MM.1S (cell line): ENCODE data around the gene SOX18.
A peak's percentile ranks its signal among the peaks of the same experiment; 100 is the strongest.

Source experiments
- DNase-seq: peaks from one replicate; pipeline ENCODE4 v3.0.0-alpha.2; 2015
- H2AFZ ChIP-seq: fragments of 300-600 bp; sonication (generic); 2 replicates; pipeline ENCODE4 v1.6.0; 2016; ENCODE audit warnings: antibody characterized with exemption, low read length
- H3F3A ChIP-seq: fragments of 300-600 bp; sonication (generic); 2 replicates; pipeline ENCODE4 v1.6.1; 2016; ENCODE audit warnings: mild to moderate bottlenecking, antibody characterized with exemption, low read length, moderate library complexity, mixed read lengths; ENCODE audit not compliant: insufficient read depth
- H3K27ac ChIP-seq: fragments of 300-600 bp; sonication (generic); 2 replicates; pipeline ENCODE4 v1.5.1; 2016; ENCODE audit warnings: mild to moderate bottlenecking, low read length
- H3K27me3 ChIP-seq: fragments of 300-600 bp; sonication (generic); replicated peaks from 2 replicates; pipeline ENCODE4 v1.6.0; 2016; ENCODE audit warnings: low read length; ENCODE audit not compliant: insufficient read depth
- H3K36me3 ChIP-seq: fragments of 300-600 bp; sonication (generic); replicated peaks from 2 replicates; pipeline ENCODE4 v1.6.1; 2016; ENCODE audit warnings: mild to moderate bottlenecking, low read length, mixed read lengths; ENCODE audit not compliant: insufficient read depth
- H3K4me1 ChIP-seq: fragments of 300-600 bp; sonication (generic); 2 replicates; pipeline ENCODE4 v1.6.1; 2016; ENCODE audit warnings: low read length, mixed read lengths
- H3K4me2 ChIP-seq: fragments of 300-600 bp; sonication (generic); 2 replicates; pipeline ENCODE4 v1.6.0; 2016; ENCODE audit warnings: low read depth, low read length
- H3K4me3 ChIP-seq: fragments of 300-600 bp; sonication (generic); 2 replicates; pipeline ENCODE4 v1.5.1; 2016; ENCODE audit warnings: low read length, mixed read lengths
- H3K79me2 ChIP-seq: fragments of 300-600 bp; sonication (generic); 2 replicates; pipeline ENCODE4 v1.6.1; 2016; ENCODE audit warnings: mixed run types, low read length, mixed read lengths
- H3K9ac ChIP-seq: fragments of 300-600 bp; sonication (generic); 2 replicates; pipeline ENCODE4 v1.6.1; 2016; ENCODE audit warnings: low read length, mixed read lengths
- H3K9me2 ChIP-seq: fragments of 300-600 bp; sonication (generic); replicated peaks from 2 replicates; pipeline ENCODE4 v1.6.1; 2016; ENCODE audit warnings: mild to moderate bottlenecking, low read length, mixed read lengths; ENCODE audit not compliant: insufficient read depth
- H3K9me3 ChIP-seq: fragments of 300-600 bp; sonication (generic); replicated peaks from 2 replicates; pipeline ENCODE4 v1.6.1; 2016; ENCODE audit warnings: mild to moderate bottlenecking, low read length, mixed read lengths; ENCODE audit not compliant: insufficient read depth
- H4K20me1 ChIP-seq: fragments of 300-600 bp; sonication (generic); 2 replicates; pipeline ENCODE4 v1.6.1; 2016; ENCODE audit warnings: mild to moderate bottlenecking, low read length, moderate library complexity, mixed read lengths; ENCODE audit not compliant: insufficient read depth
- CTCF ChIP-seq: fragments of 300-600 bp; sonication (generic); IDR thresholded peaks from 2 replicates; pipeline ENCODE4 v1.5.1; 2016; ENCODE audit warnings: antibody characterized with exemption, low read length, mixed read lengths
- EZH2 ChIP-seq: fragments of 300-600 bp; sonication (generic); optimal IDR thresholded peaks from 2 replicates; pipeline ENCODE3; 2017; ENCODE audit warnings: low read depth, mild to moderate bottlenecking, antibody characterized with exemption, low read length, mixed read lengths
- EZH2phosphoT487 ChIP-seq: fragments of 300-600 bp; sonication (generic); IDR thresholded peaks from 2 replicates; pipeline ENCODE4 v1.6.1; 2018; ENCODE audit warnings: antibody characterized with exemption, low read length

The SOX18 gene

GRCh38 chr20:64069614-64070243 is 20.3 kb upstream of the SOX18 start:
- Histone ChIP-seq H3K27me3 (no peaks in the 10 kb centered on the region), H3K79me2 (no peaks in the 10 kb centered on the region), H3K9me2 (no peaks in the 10 kb centered on the region), H3K4me2 (no peak overlapping the region), H3F3A (peaks cover 11% of the 10 kb centered on the region), H3K27ac (no peak overlapping the region), H4K20me1 (no peaks in the 10 kb centered on the region), H2AFZ (no peak overlapping the region), H3K4me1 (peaks cover 22% of the 10 kb centered on the region), H3K9me3 (no peaks in the 10 kb centered on the region), H3K36me3 (no peaks in the 10 kb centered on the region), H3K4me3 (no peak overlapping the region), H3K9ac (no peak overlapping the region)
- peak; percentile 31 for DNase-seq
- TF ChIP-seq CTCF (peak; percentile 77), EZH2 (no peak), EZH2phosphoT487 (no peak)

- Histone ChIP-seq H3K9me3 (no peaks in the 10 kb centered on the region), H3K4me2 (no peak overlapping the region), H3F3A (peaks cover 11% of the 10 kb centered on the region), H2AFZ (no peak overlapping the region), H3K27ac (no peak overlapping the region), H3K79me2 (no peaks in the 10 kb centered on the region), H3K27me3 (no peaks in the 10 kb centered on the region), H3K36me3 (no peaks in the 10 kb centered on the region), H3K9ac (no peak overlapping the region), H3K9me2 (no peaks in the 10 kb centered on the region), H3K4me1 (peaks cover 27% of the 10 kb centered on the region), H4K20me1 (no peaks in the 10 kb centered on the region), H3K4me3 (no peak overlapping the region)
- DNase-seq, result no peak
- TF ChIP-seq CTCF, result no peak
- no peak for TF ChIP-seq EZH2
- no peak for TF ChIP-seq EZH2phosphoT487
Observed at GRCh38 chr20:64069209-64069613, 19.8 kb upstream of the SOX18 start.

- Histone ChIP-seq H3F3A (peaks cover 11% of the 10 kb centered on the region), H3K27ac (no peak overlapping the region), H4K20me1 (no peaks in the 10 kb centered on the region), H3K9me2 (no peaks in the 10 kb centered on the region), H3K9ac (no peak overlapping the region), H3K79me2 (no peaks in the 10 kb centered on the region), H3K36me3 (no peaks in the 10 kb centered on the region), H3K27me3 (no peaks in the 10 kb centered on the region), H3K4me2 (no peak overlapping the region), H2AFZ (no peak overlapping the region), H3K9me3 (no peaks in the 10 kb centered on the region), H3K4me3 (no peak overlapping the region), H3K4me1 (peaks cover 32% of the 10 kb centered on the region)
- TF ChIP-seq EZH2 (no peak), CTCF (no peak), EZH2phosphoT487 (no peak)
- DNase-seq, result no peak
Observed at GRCh38 chr20:64068386-64069208, 19.2 kb upstream of the SOX18 start.
